ENCODE data around the gene FDXR.

DNA sequence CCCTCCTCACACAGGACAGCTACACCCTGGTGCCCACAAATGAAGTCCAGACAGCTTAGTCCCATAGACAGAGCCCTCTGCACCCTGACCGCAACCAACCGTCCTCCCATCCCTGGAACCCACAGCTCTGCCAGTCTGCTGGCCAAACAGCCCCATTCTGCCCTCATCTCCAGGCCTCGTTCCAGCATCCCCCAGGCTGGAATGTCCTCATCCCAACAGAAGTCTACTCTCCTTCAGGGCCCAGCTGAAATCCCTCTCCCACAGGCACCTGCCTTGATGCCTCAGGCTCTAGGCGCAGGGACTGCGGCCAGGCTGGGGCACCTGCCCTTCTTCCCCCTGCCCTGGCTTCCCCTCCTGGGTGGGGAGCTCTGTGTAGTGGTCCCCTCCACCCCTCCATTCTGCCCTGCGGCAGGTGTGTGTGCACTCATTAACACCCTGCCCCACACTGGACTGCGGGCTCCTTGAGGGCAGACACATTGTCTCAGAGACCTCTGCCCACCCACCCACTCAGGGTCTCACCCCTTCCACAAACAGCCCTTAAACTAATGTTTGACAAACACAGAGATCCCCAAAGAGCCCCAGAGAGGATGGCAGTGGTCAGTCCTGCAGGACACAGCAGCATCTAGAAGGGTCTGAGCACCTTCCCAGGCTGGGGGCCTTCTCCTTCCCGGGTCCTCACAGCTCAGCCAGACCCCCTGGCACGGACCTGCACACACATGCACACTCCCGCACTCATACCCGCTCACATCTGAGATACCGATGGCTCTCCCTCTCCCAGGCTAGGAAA is 13.9 kb downstream of the FDXR start:
- TF ChIP-seq, protein P1, sequence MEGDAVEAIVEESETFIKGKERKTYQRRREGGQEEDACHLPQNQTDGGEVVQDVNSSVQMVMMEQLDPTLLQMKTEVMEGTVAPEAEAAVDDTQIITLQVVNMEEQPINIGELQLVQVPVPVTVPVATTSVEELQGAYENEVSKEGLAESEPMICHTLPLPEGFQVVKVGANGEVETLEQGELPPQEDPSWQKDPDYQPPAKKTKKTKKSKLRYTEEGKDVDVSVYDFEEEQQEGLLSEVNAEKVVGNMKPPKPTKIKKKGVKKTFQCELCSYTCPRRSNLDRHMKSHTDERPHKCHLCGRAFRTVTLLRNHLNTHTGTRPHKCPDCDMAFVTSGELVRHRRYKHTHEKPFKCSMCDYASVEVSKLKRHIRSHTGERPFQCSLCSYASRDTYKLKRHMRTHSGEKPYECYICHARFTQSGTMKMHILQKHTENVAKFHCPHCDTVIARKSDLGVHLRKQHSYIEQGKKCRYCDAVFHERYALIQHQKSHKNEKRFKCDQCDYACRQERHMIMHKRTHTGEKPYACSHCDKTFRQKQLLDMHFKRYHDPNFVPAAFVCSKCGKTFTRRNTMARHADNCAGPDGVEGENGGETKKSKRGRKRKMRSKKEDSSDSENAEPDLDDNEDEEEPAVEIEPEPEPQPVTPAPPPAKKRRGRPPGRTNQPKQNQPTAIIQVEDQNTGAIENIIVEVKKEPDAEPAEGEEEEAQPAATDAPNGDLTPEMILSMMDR (IDR thresholded peaks at IDR 0.05): no peak
- no peak for TF ChIP-seq POLR2A (IDR thresholded peaks at IDR 0.05)
- TF ChIP-seq POLR2AphosphoS5 (IDR thresholded peaks at IDR 0.05; ENCODE audit: insufficient read depth in 1 of 2, low read depth in 1 of 2): no peak

Measured in vagina (tissue), 2 donors.